HG02642 (cell line): ENCODE results near the gene ANTXR1.

Experiments
- ATAC-seq: cut with Tn5 transposase; IDR thresholded peaks from one replicate; pipeline ENCODE4 v1.9.1; 2021; ENCODE audit warnings: mild to moderate bottlenecking; ENCODE audit not compliant: unreplicated experiment, poor library complexity

The ANTXR1 gene

DNA sequence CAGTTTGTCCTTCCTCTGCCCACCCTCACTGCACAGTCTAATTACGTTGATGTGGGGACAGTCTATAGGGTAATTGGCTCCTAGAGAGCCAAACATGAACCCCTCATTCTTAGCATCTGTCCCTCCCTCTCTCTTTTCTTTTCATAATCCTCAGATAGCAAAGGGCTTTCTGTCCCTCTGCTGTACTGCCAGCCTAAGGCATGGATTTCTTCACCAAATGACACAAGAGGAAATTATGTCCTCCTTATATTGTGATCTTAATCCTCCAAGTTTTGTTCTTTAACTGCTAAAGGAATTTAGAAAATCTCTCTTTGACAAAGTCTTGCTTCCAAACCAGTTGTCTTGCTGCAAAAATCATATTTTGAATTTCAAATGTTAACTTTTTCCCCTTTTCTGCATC is 18.5 kb downstream of the ANTXR1 start:
- ATAC-seq: no peak

DNA sequence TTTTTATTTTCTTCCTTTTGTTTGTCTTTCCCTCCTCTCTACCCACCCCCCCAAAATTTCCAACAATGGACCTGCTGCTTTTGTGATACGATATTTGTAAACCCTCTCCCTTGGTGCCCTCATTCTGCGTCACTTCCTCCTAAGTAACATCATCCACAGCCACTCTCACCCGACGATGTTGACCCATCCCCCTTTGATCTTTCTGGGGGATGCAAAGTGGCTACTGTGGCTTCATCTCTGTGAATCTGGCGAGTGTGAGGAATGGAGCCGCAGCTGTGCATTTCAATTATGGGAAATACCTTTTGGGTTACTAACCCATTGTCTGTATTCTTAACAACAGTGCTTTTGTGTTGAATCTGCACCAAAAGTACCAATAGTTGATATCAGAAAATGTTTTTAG is 19.4 kb downstream of the ANTXR1 start:
- no peak for ATAC-seq

DNA sequence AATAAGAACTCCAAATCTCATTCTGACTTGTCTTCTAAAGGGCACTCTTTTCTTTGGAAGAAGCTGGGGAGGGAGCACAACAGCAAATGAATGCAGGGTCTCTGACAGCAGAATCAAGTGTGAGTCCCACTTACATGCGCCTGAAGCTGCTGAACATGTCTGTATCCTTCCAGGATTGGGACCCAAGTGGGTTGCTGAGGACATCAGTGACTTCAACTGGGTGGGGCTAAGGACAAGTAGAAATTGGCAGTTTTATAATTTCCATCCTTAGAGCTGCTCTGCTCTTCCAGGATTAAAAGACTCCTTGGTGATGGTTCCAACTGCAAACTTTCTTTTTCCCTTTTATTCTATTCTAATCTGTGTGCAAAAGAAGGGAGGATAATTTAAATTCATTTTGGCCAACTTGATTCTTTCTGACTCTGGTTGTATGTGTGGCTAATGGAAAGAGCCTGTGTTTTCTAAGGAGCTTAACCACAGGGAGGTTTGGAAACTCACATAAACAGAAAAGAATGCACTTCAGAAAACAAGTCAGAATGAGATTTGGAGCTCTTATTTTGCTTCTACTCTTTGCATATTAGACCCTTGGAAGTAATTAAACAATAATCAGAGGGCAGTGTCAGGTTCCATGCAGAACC is 20.6 kb downstream of the ANTXR1 start:
- no peak for ATAC-seq

DNA sequence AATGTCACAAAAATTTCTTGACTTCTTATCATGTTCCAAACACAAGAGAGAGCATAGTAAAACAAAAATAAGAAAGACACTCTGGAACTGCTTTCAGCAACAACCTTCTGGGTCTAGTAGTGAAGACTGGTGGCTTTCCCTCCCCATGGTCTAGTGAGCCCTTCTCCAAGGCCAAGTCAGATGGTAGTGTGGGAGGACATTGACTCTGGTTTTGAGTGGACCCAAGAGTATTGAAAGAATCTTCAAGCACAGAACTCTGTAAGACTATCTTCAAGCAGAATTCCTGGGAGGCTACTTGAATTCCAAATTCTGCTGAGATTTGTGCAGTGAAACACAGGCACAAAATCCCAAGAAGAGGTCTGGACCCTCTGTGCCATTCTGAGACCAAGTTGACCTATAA is 21.1 kb downstream of the ANTXR1 start:
- ATAC-seq: no peak

DNA sequence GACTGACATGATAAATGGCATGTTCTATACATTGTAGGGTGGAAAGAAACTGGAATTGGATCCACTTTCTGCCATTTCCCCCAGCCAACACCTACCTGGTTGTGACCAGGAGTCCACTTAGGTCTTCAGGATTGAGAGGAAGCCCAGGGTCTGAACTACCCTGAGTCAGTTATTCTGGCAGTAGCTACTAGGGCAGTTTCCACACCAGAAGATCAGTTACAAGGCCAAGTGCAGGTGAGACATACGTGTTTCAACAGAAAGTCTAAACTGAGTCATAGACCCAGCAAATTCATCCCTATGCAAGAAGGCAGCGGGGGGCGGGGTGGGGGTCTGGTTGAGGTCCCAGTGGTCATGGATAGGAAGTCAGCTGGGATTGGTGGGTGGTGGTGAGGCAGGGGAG is 21.9 kb downstream of the ANTXR1 start:
- ATAC-seq: no peak

GRCh38 chr2:69036926-69037325 is 23.9 kb downstream of the ANTXR1 start:
- ATAC-seq: no peak

DNA sequence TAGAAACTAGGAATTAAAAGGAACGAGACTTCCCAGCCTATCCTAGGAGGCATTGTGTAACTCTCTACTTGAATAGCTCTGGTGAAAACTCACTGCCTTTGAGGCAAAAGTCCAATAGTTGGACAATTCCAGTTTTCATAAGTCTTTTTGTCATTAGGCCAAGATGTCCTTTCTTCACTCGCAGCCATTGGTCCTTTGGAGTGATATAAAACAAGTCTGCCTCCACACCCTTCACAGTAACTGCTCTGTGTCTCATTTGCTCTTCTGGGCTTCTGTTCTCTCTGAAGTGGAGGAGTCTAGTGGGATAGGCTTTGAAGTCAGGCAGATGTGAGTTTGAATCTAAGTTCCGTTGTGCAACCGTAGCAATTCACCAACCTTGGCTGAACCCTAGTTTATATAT is 28.2 kb downstream of the ANTXR1 start:
- ATAC-seq: no peak

DNA sequence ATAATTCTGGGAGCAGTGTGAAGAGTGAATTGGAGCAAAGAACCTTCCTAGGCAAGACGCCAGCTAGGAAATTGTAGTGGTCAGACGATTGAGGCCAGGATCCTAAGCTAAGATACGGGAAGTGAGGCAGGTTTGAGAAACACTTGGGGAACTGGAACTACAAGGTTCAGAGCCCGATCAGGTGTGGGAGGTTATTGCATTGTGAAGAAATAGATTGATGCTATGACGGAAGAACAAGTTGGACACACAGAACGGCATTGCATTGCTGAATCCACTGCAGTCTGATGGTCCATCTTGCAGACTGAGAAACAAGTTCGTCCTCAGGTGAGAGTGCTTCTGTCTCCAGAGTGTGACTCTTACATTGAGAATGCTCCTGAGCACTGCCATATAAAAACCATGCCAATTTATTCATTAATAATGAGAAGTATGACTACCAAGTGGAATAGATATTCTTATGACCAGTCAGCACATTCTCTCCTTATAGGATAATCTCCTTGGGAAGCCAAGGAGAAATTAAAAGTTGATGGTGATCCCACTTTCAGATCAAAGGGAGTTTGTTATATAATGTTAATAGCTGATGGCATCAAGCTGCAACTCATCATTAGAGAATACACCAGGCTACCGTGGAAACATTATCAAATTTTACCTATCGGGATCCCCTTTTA is 30.9 kb downstream of the ANTXR1 start:
- no peak for ATAC-seq

DNA sequence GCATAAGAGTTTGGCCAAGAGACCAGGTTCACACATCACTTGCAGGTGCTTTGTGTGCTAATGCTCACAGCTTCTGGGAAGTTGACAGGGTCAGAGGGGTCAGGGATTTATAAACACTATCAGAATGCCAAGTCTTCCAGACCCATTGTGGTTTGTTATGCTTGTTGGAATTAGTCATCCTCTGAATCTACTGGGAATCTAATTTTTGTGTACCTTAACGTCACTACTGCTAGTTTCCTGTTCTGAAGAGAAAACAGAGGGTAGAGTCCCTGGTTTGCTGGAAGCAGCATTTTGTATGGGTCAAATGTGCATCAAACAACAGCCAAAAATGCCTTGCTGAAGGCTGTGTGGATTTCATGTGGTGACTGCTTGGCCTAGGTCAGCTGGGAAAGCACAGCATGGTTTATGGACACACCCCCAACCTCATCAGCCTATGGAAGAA is 33.3 kb downstream of the ANTXR1 start:
- ATAC-seq: no peak

DNA sequence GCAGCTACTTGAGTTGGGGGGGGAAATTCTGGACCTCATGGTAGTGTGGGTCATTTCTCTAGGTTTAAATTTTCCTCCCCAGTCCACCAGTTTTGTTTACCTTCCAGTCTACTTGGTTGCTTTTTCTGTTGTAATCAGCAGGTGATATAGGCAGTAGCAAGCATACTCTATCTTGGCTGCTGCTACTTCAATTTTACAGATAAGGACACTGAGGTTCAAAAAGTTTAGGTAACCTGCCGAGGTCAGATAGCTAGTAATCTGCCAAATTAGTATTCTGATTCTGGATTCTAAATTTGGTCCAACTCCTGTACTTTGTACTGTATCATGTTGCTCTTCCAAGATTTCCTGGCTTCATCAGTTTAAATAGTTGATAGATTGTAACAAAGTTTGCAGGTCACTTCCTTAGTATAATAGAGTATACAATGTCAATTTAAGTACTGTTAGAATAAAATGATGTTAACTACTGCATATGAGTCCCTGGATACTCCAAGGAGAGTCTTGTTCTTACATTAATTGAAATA is 34.7 kb downstream of the ANTXR1 start:
- no peak for ATAC-seq

- ATAC-seq: no peak
These were observed 37.8 kb downstream of the ANTXR1 start for GRCh38 chr2:69050802-69051201.

DNA sequence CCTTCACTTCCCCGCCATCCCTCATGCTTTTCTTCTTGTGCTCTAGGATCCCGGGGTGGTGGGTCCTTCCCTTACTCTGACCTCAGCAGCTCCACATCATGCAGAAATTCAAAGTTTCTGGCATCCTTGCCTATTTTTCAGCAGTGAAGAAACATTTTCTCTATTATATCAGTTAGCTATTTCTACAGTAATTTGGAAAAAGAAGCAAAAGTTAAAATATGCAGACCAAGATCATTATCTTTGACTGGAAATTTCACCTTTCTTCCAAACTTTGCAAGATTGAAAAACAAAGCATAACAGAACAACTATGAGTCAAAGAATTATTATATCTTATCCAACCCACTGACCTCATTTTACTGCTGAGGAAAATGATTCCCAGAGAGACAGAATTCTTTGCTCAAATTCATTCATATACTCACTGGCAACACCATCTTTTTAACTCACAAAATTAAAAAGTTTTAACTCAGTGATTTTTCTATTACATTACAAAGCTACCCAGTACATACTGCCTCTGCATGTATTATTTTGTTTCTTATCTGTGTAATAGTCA is 40.5 kb downstream of the ANTXR1 start:
- ATAC-seq: no peak

GRCh38 chr2:69054431-69054830 is 41.5 kb downstream of the ANTXR1 start:
- peak; percentile 82 for ATAC-seq

DNA sequence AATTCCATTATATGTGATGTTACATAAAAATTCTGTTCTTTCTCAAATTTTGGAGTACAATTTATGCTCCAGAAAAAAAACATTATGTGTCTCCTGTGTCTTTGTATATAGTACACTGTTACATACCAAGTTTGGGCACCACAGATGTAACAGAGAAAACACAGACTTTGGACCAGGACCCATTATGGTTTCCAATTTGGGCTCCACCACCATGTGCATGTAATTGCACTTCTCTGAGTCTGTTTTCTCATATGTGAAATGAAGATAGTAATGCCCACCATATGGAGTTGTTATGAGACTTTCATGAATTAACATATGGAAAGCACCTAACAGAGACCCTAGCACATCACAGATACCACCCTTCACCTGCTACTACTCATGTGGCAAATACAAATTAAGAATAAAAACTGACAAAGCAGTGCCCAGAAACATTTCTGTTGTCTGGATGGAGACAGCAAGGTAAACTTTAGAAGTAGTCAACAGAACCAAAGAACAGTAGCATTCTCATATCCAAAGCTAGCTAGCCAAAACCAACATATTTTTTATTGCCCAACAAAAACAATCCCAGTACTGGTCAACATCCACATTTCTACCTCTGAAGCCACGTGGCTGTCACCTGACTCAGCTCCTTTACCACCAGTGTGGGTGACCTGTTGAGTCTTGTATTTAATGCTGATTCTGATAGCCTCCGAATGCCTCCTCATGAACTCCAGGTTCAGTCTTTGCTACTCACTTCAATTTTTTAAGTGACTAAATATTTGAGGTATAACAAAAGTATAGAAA is 42.9 kb downstream of the ANTXR1 start:
- ATAC-seq: no peak

DNA sequence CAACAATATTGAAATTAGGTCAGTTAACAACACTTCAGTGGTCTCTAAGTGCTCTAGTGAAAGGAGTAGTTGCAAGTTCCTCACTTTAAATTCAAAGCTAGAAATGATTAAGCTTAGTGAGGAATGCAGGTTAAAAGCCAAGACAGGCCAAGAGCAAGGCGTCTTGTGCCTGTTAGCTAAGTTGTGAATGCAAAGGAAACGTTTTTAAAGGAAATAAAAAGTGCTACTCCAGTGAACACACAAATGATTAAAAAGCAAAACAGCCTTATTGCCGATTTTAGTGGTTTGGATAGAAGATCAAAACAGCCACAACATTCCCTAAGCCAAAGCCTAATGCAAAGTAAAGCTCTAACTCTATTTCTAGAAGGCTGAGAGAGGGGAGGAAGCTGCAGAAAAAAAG is 44.7 kb downstream of the ANTXR1 start:
- ATAC-seq: no peak

- ATAC-seq: no peak
These were observed 46.8 kb downstream of the ANTXR1 start for GRCh38 chr2:69059731-69060290.

DNA sequence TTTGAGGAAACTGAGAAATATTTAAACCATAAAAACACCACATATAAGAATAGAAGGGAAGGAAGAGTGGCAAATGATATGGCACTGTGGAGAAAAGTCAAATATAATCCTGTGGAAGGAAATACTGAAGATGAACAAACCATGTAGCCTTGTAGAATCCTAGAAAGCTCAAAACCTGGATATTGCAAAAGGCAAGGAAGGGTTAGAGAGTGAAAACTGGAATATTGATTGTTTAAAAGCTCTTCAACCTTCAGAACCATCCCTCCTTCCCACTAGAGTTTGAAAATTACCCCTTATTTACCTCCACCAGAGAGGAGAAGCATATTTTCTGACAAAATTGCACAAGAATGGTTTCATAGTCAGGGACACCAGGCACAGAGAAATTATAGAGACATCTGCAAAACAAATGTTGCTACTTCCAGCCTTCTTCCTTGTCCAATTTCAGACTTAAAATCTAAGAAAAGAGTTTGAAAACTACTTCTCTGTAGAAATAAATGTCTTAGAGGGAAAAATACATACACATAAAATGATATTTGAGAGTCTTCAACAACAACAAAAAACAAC is 48.0 kb downstream of the ANTXR1 start:
- no peak for ATAC-seq

DNA sequence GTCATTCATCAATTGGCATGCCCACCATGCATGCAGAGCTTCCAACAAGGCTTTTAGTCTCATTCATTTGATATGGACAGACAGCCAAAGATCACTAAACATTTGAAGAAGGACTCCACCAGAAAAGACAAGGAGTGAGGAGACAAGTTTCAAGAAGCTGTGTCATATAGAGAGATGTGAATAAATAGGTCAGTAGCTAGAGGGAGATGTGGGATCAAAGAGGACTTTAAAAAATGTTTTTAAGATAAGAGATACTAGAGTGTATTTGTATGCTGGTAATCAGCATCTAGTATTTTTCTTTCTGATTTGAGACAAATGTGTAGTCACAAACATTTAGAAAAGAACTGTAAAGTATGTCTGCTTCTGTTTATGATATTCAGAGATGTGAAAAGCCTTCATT is 48.5 kb downstream of the ANTXR1 start:
- ATAC-seq: no peak

GRCh38 chr2:69062307-69062962 is 49.5 kb downstream of the ANTXR1 start:
- no peak for ATAC-seq
